Measurements from ENCODE around the gene LTBR. TPM values are rescaled to one million over a fixed set of nuclear protein-coding genes. Genes with fewer than 3 reads are reported as not detected.

LTBR gene
- total and polyA plus RNA-seq, 2 donors (not counting 3 experiments of a cell fraction or from before 2014, with no cell fraction given) = 70.7 to 102 TPM

DNA sequence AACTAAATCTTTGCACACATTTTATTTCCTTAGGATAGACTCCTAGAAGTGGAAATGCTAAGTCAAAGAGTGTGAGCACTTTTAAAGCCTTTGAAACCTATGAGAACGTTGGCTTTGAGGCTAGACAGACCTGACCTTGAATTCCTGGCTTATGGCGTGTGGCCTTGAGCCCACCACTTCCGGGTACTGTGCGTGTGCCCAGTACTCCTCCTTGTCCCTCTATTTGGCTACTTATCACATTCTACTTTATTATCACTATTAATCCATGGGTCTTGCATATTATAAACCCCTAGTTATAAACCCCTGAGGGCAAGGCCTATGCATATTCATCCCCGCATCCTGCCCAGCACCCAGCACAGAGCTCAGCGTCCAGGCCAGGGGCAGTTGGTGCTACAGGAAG, 34.8 kb downstream of the LTBR start:
- Histone ChIP-seq H3K4me1 (ENCODE audit: control insufficient read depth, extremely low read depth, insufficient read depth, low read length) (no peaks in the 10 kb centered on the region), H2AFZ (ENCODE audit: low read depth, low read length) (no peak overlapping the region), H3K36me3 (ENCODE audit: control insufficient read depth in 2 of 2, extremely low read depth in 1 of 2, insufficient read depth in 2 of 2, low read length in 2 of 2) (no peaks in the 10 kb centered on the region), H3K4me2 (ENCODE audit: insufficient read depth, low read length) (no peak overlapping the region), H3K4me3 (replicated peaks in 1 of 3; ENCODE audit: insufficient read depth in 1 of 3, low read depth in 1 of 3, low read length in 3 of 3) (no peak overlapping the region), H4K20me1 (replicated peaks; ENCODE audit: control insufficient read depth, extremely low read depth, insufficient read depth, low read length) (no peaks in the 10 kb centered on the region), H3K27me3 (ENCODE audit: control insufficient read depth in 2 of 2, insufficient read depth in 2 of 2, low read length in 2 of 2) (no peaks in the 10 kb centered on the region), H3K79me2 (ENCODE audit: control insufficient read depth, insufficient read depth, low read length) (no peaks in the 10 kb centered on the region), H3K9me1 (replicated peaks; ENCODE audit: control insufficient read depth, extremely low read depth, insufficient read depth, low read length) (no peaks in the 10 kb centered on the region), H3K27ac (ENCODE audit: insufficient read depth, low read depth, low read length) (no peak overlapping the region), H3K9ac (replicated peaks; ENCODE audit: extremely low read depth, insufficient read depth, low read length) (no peak overlapping the region), H3K9me3 (replicated peaks; ENCODE audit: control insufficient read depth, insufficient read depth, low read length) (no peaks in the 10 kb centered on the region)
- FAIRE-seq (no peak), DNase-seq (ENCODE audit: low read depth, low spot score) (no peak)
- ChIA-PET POLR2A (no interaction called here), CTCF (interaction anchor here (2.5 kb wide), 1 partner anchor 47 kb away, joined by 9 read pairs; no protein-coding TSS in a partner anchor)
- no TSS peak for BruUV-seq (replicated peaks)
- TF ChIP-seq, protein P1, sequence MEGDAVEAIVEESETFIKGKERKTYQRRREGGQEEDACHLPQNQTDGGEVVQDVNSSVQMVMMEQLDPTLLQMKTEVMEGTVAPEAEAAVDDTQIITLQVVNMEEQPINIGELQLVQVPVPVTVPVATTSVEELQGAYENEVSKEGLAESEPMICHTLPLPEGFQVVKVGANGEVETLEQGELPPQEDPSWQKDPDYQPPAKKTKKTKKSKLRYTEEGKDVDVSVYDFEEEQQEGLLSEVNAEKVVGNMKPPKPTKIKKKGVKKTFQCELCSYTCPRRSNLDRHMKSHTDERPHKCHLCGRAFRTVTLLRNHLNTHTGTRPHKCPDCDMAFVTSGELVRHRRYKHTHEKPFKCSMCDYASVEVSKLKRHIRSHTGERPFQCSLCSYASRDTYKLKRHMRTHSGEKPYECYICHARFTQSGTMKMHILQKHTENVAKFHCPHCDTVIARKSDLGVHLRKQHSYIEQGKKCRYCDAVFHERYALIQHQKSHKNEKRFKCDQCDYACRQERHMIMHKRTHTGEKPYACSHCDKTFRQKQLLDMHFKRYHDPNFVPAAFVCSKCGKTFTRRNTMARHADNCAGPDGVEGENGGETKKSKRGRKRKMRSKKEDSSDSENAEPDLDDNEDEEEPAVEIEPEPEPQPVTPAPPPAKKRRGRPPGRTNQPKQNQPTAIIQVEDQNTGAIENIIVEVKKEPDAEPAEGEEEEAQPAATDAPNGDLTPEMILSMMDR (IDR thresholded peaks at IDR 0.05; ENCODE audit: extremely low read depth in 1 of 2, insufficient read depth in 1 of 2, low read depth in 1 of 2, low read length in 2 of 2) = no peak
- TF ChIP-seq POLR2A (IDR thresholded peaks at IDR 0.05; ENCODE audit: low read depth, low read length) (no peak), GATA2 (IDR thresholded peaks at IDR 0.05; ENCODE audit: insufficient read depth, insufficient read length, low read depth, low read length) (no peak), POLR2AphosphoS5 (IDR thresholded peaks at IDR 0.05; ENCODE audit: insufficient read depth, low read depth, low read length) (no peak), FOS (IDR thresholded peaks at IDR 0.05; ENCODE audit: borderline replicate concordance, insufficient read depth, low read length) (no peak), EZH2 (IDR thresholded peaks at IDR 0.05; ENCODE audit: borderline replicate concordance, low read depth, low read length, severe bottlenecking) (no peak), MAX (IDR thresholded peaks at IDR 0.05; ENCODE audit: insufficient read depth, insufficient read length) (no peak), MYC (IDR thresholded peaks at IDR 0.05; ENCODE audit: low read depth, low read length) (no peak), JUN (IDR thresholded peaks at IDR 0.05; ENCODE audit: borderline replicate concordance, insufficient read depth, insufficient read length, low read depth) (no peak)
- dilution Hi-C loops (cut with MboI; ENCODE audit: extremely low pct_ligation_motif_present, low sequenced_read_pairs) (no loop called here), intact Hi-C loops (cut with micrococcal nuclease) (no loop called here)

All from endothelial cell of umbilical vein (primary cell).